Right hindlimb (tissue), 1 donor: ENCODE measurements around the gene MCRIP1.
A peak's percentile ranks its signal among the peaks of the same experiment; 100 is the strongest.

Experiments
- DNase-seq: peaks from one replicate; pipeline ENCODE4 v3.0.0-alpha.2; 2018

MCRIP1 gene, protein sequence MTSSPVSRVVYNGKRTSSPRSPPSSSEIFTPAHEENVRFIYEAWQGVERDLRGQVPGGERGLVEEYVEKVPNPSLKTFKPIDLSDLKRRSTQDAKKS

DNA sequence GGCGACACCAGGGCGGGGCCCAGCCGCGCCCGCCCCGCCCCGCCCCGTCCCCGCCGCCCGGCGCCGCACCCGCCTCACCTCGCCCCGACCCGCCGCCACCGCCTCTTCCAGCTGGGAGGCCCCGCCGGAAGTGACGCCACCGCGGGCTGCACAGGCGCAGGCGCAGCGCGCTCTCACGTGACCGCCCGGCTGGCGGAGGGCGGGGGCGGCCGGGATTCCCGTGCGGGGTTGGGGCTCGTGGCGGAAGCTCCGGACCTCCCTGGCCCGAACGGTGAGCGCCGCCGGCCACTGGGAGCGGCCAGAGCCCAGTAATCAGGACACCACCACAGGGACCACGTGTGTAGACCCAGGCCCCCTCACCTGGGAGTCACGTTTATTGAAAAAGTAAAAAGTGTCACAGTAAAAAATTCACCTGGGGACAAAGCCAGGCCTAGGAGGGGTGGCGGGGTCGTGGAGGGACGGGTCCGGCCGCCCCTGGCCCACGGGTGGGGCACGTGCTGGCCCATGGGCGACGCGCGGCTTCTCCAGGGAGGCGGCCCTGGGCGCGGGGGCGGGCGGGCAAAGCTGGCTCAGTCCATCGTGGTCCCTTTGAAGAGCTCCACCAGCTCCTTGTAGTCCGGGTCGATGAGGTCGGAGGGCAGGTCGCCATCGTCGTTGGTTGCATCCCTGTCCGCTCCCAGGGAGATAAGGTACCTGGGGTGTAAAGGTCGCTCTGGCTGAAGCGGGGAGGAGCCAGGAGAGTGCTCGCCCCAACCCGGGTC is at the start of gene MCRIP1:
Gene MCRIP1 (minus strand): TSS at position 132 of the 761 bp plus-strand sequence. CDS start 8,785 bp downstream, outside the sequence.
- DNase-seq, result peak; percentile 97

GRCh38 chr17:81879121-81879520 is 46.0 kb upstream of the MCRIP1 start:
- no peak for DNase-seq

GRCh38 chr17:81878294-81878693 is 45.2 kb upstream of the MCRIP1 start:
- DNase-seq, result no peak

- DNase-seq, result no peak
These were observed 44.5 kb upstream of the MCRIP1 start for GRCh38 chr17:81877569-81877968.

- peak; percentile 95 for DNase-seq
These were observed 38.5 kb upstream of the MCRIP1 start for GRCh38 chr17:81871387-81872230.

DNA sequence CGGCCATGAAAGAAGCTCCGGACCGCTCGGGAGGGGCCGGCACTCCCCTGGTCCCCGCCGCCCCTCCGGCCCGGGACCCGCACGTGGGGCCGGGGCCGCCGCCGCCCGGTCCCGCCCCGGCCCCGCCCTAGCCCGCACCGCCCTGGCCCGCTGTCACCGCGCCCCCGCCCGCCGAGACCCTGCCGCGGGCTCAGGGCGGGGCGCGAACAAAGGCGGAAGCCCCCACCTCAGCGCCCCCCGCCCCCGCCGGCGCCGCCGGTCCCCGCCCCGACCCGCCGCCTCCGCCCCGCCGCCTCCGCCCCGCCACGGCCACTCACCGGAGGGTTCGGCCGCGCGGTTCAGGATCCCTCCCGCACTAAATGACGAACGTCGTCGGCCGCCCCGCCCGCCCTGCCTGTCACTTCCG is 37.9 kb upstream of the MCRIP1 start, which contains the start of gene ARHGDIA:
Gene ARHGDIA (minus strand): TSS at position 357 of the 406 bp plus-strand sequence. CDS start 1,407 bp downstream, outside the sequence.
- DNase-seq, result no peak

GRCh38 chr17:81870131-81870980 is 37.3 kb upstream of the MCRIP1 start:
- DNase-seq, result peak; percentile 61

DNA sequence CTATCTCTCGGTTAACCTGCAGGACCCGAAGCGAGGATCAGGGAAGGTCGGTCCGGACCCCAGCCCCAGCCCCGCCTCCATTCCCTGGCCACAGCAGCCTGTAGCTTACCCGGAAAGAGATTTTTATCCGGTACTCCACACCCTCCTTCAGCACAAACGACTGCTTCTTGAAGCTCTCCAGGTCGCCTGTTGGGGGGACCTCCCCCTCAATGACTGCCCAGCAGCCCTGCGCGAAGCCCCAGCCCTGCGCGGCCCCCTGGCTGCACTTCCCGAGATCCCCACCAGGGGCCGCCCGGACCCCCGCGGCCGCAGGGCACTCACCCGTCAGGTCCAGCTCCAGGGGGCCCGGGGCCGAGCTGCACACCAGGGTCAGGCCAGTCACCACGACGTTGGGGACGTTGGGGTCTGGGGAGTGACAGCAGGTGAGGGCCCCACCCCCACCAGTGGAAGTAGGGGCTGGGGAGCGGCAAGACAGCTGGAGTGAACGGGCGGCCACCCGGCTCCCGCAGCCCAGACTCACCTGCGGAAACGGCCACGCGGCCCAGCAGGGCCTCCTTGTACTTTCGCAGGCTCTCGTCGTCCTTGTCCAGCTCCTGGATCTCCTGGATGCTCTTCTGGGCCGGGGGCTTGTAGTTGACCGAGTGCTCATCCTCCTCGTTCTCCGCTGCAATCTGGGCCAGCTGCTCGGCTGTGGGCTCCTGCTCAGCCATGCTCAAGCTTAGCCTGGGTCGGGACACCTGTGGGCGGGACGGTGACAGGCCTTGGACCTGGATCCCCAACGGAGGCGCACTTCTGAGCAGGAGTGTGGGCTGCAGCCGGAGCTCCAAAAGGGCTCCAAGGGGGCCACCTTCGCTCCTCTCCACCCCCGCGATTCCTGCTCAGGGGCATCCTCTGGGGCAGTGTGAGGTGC is 36.4 kb upstream of the MCRIP1 start:
- peak; percentile 72 for DNase-seq

- DNase-seq, result peak; percentile 74
These were observed 35.7 kb upstream of the MCRIP1 start for GRCh38 chr17:81868674-81869220.

GRCh38 chr17:81867991-81868673 is 35.0 kb upstream of the MCRIP1 start:
- peak; percentile 38 for DNase-seq

DNA sequence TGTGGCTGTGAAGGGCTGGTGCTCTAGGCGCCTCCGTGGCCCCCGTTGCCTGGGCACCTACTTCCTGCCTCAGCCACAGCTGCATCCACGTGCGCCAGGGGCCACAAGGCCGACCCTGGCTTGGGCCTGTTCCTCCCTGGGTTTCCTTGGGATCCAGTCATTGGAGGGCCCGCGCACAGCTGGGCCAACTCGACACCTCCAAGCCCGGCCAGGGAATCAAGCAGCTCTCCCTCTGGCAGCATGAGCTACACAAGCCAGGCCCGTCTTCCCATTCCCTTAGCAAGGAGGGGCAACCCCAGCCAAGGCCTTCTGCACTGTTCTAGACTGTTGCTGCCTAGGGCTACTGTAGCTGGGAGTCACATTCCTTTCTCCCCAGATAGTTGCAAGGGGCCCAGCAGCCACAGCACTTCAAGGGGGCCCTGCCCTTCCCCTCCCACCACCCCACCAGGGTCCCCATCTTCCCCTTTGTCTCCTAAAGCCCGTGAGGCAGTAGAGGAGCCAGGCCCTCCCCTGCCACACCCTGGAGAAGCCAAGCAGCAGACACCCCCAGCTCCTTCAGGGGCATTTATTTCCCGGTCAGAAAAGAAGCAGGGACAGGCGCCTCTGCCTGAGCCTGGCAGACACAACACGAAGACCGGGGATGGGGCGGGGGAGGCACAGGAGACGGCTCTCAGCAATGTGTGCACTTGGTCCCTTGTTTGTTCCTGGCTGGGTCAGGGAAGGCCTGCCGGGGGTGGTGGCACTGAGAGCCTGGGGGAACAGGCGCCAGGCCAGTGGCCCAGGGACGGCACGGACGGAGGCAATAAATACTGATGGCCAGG is 34.3 kb upstream of the MCRIP1 start:
- peak; percentile 59 for DNase-seq

DNA sequence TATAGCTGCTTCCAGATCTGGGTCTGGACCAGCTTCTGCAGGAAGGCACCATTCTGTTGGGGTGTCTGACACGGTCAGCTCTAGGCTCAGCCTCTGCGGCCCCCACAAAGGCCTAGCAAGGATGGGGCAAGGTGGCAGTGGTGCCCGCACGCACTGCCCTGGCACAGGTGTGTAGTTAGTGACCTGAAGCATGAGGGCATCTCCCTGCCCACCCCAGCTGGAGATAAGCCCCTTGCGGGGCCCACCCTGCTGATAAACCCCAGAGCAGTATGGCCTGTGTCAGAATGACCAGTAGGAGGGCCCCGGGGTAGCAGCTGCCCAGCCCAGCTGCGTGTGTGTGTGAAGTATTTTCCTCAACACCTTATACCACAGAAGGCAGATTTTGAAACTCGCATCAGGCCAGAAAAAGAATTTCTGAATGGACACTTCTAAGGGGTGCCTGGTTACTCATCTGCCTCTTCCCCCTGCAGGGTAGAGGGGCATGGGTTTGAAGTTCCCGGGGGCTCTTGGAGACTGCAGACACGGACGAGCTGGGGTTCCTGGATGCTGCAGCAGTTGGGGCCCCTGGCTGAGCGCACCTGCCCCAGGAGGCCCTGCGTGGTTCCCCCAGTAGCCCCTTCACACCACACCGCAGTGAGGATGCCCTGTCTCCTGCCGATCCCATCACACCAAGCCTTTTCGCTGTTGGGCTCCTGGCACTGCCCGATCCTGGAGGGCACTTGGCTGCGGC is 33.5 kb upstream of the MCRIP1 start:
- peak; percentile 40 for DNase-seq

DNA sequence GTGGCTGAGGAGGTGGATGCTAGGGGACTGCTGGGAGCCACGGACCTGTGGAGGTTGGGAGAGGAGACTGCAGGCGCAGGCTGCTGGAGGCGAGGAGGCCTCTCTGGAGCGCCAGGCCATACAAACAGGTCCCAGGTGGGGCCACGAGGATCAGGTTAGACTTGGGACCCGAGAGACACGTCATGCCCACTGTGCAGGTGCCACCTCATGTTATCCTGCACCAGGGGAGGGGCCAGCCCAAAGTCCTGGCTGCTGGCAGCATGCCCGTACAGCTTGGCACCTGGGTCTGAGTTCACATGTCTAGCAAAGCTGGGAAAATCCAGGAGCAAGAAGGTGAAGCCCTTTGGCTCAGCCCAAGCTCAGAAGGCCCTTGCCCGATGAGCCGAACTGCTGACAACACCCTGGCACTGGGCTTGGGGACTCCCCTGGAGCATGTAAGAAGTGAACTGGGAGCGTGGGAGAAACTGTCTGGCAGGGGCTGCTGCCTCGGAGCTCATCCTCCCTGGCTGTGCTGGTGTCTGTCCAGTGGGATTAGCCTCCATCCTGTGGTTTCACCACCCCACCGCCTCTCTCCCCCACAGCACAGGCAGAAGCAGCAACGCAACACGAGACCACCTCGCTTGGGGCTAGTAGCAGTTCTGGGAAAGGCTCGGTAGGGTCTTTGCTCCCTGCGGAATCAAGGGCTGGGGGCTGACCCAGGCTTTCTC is 32.8 kb upstream of the MCRIP1 start:
- peak; percentile 40 for DNase-seq

DNA sequence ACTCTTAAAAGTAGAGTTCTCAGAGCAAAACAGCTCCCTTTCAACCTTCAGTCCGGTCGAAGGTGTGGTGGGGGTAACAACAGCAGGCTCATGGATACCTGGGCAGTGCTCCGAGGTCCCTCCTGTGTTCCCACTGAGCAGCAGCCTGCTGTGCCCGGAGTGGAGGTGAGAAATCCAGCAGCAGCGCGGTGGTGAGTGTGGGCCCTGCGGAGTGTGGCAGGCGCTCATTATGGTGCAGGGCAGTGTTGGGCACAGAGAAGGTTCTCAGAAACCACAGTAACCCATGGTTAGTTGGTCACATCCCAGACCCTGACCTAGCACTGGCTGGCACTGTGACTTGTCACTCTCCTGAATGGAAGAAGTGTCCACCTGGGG is 32.3 kb upstream of the MCRIP1 start:
- DNase-seq, result no peak

DNA sequence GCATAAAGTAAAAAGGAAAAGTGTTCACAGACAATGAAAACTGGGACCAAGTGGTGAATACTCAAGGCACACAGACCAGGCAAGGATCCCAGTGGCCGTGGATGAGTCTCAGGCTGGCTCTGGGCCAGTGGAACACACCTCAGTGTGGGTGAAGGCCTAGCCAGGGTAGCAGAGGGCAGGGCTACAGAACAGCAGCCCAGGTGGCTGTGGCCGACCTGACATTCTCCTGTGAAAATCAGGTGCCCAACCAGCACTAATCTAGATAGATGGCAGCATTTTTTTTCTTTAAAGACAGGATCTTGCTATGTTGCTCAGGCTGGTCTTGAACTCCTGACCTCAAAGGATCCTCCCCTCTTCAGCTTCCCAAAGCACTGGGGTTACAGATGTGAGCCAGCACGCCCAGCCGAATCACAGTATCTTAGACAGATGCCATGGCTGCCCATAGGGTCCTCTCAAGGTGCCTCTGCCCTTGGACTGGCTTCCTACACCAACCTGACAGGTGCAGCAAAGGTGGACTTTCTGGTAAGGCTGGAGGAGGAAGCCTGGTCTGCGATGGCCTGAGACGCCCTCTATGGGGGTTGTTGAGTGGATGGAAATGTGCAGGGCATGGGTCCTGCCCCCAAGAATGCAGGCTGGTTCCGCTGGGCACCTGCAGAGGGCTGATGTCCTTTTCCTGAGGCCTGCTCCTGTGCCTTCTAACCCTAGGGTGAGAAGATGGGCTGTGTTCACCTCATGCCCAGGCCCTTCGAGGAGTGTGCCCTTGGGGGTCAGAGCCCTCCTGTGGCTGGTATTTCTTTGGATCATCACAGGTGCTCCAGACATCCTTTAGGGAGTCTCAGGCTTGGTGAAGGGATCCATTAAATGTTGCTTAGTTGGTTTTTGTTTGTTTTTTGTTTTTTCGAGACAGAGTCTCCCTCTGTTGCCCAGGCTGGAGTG is 31.0 kb upstream of the MCRIP1 start:
- DNase-seq, result no peak

- DNase-seq, result no peak
These were observed 30.1 kb upstream of the MCRIP1 start for GRCh38 chr17:81863123-81863675.
